Measurements from ENCODE around the gene HIRA.

Gene HIRA, protein sequence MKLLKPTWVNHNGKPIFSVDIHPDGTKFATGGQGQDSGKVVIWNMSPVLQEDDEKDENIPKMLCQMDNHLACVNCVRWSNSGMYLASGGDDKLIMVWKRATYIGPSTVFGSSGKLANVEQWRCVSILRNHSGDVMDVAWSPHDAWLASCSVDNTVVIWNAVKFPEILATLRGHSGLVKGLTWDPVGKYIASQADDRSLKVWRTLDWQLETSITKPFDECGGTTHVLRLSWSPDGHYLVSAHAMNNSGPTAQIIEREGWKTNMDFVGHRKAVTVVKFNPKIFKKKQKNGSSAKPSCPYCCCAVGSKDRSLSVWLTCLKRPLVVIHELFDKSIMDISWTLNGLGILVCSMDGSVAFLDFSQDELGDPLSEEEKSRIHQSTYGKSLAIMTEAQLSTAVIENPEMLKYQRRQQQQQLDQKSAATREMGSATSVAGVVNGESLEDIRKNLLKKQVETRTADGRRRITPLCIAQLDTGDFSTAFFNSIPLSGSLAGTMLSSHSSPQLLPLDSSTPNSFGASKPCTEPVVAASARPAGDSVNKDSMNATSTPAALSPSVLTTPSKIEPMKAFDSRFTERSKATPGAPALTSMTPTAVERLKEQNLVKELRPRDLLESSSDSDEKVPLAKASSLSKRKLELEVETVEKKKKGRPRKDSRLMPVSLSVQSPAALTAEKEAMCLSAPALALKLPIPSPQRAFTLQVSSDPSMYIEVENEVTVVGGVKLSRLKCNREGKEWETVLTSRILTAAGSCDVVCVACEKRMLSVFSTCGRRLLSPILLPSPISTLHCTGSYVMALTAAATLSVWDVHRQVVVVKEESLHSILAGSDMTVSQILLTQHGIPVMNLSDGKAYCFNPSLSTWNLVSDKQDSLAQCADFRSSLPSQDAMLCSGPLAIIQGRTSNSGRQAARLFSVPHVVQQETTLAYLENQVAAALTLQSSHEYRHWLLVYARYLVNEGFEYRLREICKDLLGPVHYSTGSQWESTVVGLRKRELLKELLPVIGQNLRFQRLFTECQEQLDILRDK
- total RNA-seq: 11.7 to 15.2 (median 13.0) reads per million in 4 experiments

DNA sequence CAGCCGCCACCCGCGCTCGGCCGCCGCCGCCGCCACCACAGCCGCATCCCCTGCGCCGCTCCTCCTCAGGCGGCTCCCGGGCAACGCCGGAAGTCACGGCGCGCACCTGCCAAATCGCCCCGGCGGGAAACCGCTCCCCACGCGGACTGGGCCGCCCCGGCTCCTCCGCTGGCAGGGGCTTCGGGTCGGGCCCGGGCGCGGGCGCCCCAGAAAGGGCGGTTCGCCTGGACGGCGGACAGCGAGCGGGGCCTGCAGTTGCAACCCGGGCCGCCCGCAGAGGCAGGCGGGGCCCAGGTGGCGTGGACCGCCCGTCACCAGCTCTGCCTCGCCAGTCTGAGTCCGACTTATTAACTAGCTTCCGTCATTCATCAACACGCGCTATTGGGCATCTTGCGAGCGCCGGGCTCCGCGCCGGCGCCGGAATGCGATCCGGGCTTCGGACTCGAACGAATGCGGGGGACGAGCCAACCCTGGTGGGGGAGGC, at the start of gene HIRA:
HIRA (minus strand) TSS at position 85 of the 484 bp plus-strand sequence. CDS start 257 bp downstream, outside the sequence.
- DNase-seq: peak; percentile 61

DNA sequence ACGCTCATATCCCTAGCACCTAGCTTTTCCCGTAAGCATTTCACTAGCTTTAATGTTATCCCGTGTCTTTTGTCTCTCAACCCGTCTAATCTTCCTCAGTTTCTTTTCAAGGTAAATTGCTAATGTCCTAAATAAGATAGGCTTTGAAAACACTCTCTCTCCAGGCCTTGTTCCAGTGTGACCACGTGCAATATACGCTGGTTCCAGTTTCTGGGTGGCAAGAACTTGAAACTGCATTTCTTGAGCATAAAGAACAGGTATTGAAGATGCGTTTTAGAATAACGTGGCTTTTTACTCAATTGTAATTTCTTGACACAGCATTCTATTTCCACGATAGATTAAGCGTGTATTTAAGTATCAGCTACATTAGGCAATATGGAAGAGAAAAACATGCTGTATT, 49.3 kb upstream of the HIRA start:
- DNase-seq: no peak

- DNase-seq: no peak
Observed at GRCh38 chr22:19480173-19480568, 48.6 kb upstream of the HIRA start.

GRCh38 chr22:19479355-19480172, 48.0 kb upstream of the HIRA start, which contains the start of gene CDC45:
TSS of gene CDC45 (plus strand) at chr22:19479920. CDS start at chr22:19479969, 49 bp downstream.
- peak; percentile 87 for DNase-seq

DNA sequence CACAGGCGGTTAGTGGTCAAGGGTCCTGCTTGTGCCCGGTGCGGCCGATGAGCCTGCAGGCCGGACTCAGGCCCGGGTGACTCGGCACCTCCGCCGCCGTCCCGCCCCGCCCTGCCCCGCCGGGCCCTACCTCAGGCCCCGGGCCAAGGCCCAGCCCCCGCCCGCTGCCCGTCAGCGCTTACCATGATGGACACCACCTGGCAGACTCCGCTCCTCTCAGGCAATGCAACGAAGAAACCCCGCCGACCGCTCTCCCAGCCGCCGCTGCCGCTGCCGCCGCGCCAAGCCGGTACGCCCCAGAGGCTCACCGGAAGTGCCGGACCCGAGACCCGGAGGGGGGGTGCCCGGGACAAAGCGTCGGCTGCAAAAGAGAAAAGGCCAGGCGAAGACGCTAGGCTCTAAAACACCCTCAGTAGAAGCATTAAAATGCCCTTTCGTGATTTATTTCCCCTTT, 47.4 kb upstream of the HIRA start, which contains the start of gene UFD1:
UFD1 (minus strand) TSS at position 293 of the 454 bp plus-strand sequence; CDS start at position 185, 108 bp downstream.
- peak; percentile 64 for DNase-seq

DNA sequence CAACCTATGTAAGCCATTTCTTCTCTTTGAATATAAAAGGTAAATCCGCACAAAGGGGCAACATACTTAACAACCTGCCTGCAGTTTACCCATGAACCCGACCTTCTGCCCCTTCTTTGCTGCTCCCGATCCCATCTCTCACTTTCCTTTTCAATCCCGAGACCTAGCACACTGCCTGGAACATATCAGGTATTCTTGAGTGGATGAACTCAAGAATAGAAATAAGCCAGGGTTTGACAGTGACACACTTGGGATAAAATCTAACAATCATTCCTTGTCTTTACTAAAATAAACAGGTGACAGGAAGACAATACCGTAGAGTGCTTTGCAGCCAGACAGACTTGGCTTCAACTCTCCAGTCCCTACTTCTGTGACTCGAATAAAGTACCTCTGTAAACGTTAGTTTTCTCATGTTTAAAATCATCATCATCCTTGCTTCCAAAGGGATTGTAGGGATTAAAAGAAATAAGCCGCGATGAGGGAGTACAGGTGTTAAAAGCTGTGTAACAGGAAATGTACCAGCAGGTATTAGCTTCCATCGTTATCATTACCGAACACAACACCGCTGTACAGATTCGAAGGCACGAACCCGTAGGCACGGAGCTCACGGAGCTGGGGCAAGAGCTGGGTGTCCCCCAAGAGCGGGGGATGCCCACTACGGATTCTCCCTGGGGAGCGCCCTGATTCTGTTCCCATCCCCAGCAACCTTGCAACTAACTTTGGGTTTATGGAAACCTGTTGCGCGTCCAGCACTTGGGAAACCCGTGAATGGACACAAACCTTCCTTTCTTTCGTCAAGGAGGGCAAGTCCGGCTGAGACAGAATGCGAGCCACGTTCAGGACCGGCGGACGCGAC, 46.7 kb upstream of the HIRA start:
- DNase-seq: peak; percentile 28

GRCh38 chr22:19477321-19478044, 46.0 kb upstream of the HIRA start:
- no peak for DNase-seq

- DNase-seq: no peak
Observed at GRCh38 chr22:19476023-19476422, 44.5 kb upstream of the HIRA start.

DNA sequence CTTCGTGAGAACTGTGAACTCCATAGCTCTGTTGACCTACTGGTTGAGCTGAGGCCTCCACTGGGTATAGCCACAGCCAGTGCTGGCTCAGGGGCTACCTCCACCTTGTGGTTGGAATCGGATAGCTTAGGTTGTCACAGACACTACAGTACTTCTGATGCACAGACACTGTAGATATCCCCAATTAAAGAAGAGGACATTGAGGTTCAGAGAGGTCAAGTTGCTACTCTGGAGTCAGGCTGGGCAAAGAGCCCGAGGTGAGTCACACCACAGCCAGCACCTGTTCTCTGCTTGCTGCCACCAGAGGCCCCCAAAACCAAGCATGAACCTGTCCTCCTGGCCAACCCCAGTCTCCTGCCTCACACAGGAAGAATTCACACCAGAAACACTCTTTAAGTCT, 42.0 kb upstream of the HIRA start:
- no peak for DNase-seq

DNA sequence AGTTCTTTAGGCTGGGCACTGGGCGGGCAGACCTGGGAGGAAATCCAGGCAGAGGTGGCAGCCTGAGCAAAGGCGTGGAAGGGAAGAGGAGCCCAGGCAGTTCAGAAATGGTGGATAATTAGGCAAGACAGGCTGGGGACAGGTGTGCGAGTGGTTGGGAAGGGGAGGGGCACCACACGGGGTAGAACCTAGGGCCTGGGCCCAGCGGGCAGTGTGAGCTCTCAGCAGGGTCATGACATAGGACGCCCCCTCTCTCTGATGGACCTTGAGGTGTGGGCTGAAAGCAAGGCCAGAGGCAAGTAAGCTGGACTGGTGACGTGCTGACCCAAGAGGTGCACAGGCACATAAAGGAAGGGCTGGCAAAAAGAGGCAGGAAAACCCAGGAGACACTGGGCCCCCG, 40.7 kb upstream of the HIRA start:
- DNase-seq: no peak

- DNase-seq: no peak
Observed at GRCh38 chr22:19471572-19471971, 40.0 kb upstream of the HIRA start.

- no peak for DNase-seq
Observed at GRCh38 chr22:19470010-19470409, 38.5 kb upstream of the HIRA start.

- DNase-seq: no peak
Observed at GRCh38 chr22:19469421-19469820, 37.9 kb upstream of the HIRA start.

- DNase-seq: no peak
Observed at GRCh38 chr22:19467912-19468311, 36.4 kb upstream of the HIRA start.

GRCh38 chr22:19466848-19467752, 35.6 kb upstream of the HIRA start:
- DNase-seq: no peak

DNA sequence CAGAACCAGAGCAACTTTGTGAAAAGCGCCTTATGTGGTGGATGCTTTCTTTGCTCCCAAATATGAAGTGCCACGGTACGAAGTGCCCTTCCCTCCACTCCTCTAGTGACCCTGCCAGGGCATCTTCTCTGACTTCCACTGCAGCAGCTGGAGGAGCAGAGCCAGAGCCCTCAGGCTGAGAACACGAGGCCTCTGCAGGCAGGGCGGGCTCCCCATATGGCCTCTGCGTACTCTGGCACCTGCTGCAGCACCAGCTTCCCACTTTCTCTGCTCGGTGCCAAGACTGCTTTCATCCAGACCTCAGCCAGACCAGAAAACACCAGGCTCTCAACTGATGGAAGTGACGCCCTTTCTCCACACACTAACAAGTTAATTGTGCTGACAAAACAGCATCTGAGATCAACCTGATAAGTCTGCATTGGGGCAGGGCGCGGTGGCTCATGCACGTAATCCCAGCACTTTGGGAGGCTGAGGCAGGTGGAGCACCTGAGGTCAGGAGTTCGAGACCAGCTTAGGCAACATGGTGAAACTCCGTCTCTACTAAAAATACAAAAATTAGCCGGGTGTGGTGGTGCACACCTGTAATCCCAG, 34.7 kb upstream of the HIRA start:
- no peak for DNase-seq

DNA sequence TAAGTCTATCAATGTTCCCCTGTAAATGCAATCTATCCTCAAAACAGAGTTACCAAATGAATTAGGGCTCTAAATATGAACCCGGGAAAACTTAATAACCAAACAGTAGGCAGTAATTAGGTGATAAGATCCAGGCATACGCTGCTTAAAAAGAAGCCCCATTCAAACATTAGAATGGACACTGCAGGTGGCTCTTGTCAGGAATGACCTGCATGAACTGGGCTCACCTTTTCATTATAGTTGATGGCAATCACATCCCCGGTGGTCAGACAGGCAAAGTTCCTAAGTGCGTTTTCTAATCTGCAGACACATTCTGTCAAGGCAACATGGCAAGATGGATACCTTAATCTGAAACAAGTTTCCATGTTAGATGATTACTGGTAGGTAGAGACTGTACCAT, 33.4 kb upstream of the HIRA start:
- no peak for DNase-seq

GRCh38 chr22:19464546-19464945, 33.0 kb upstream of the HIRA start:
- DNase-seq: no peak
